Left lung (tissue), 10 donors: ENCODE results near the gene SLCO3A1. TPM values are rescaled to one million over a fixed set of nuclear protein-coding genes. Genes with fewer than 3 reads are reported as not detected.

Experiments
- ATAC-seq: fragments of 200-7000 bp; cut with Tn5 transposase; one replicate; pipeline ENCODE4 v1.9.1; 2020; ENCODE audit warnings: moderate library complexity
- DNase-seq, 4 donors: peaks; one replicate each; pipeline ENCODE4 v3.0.0-alpha.2; 2013 to 2020
- H3K27ac ChIP-seq, 2 donors: fragments of 200-600 bp; sonication (generic) in 1 of 2; one replicate each; pipeline versions ENCODE4 v1.5.0 to v1.8.0; 2020 to 2021
- H3K27me3 ChIP-seq, 2 donors: fragments of 200-600 bp; sonication (generic) in 1 of 2; one replicate each; pipeline versions ENCODE4 v1.5.0 to v1.8.0; 2020 to 2021
- H3K36me3 ChIP-seq, 2 donors: fragments of 200-600 bp; sonication (generic) in 1 of 2; one replicate each; pipeline versions ENCODE4 v1.5.0 to v1.8.0; 2020 to 2021
- H3K4me1 ChIP-seq, 2 donors: fragments of 200-600 bp; one replicate each; pipeline ENCODE4 v1.8.0; 2021
- H3K4me3 ChIP-seq, 2 donors: fragments of 200-600 bp; sonication (generic) in 1 of 2; one replicate each; pipeline versions ENCODE4 v1.5.0 to v1.8.0; 2020 to 2021; ENCODE audit warnings: mild to moderate bottlenecking in 1 of 2
- H3K9me3 ChIP-seq, 2 donors: fragments of 200-600 bp; sonication (generic) in 1 of 2; one replicate each; pipeline versions ENCODE4 v1.5.0 to v1.8.0; 2020 to 2021
- intact Hi-C, 2 donors: fragments of 100-400 bp; cut with DNase I; formaldehyde crosslinking; loops; one replicate each; pipeline versions ENCODE4 v1.11.2 to v1.14.2; 2022
- polyA plus RNA-seq, 6 donors: library from polyadenylated mRNA; unstranded; fragments of 120-200 nt; gene quantifications; one replicate each; pipeline ENCODE4 v1.2.1, GENCODE V29; 2013; ENCODE audit not compliant: insufficient read length in 6 of 6
- total RNA-seq, 2 donors: library from RNA; stranded (reverse); fragmentation: NEBNext Ultra II Directional; extraction: Animal tissue kit (Norgen Biotek cat#: 25700); gene quantifications; one replicate each; pipeline ENCODE4 v1.2.1, GENCODE V29; 2021
- TF ChIP-seq, protein P1 (sequence below), 2 donors: fragments of 200-600 bp; sonication (generic) in 1 of 2; IDR thresholded peaks; one replicate each; pipeline versions ENCODE4 v1.5.0 to v1.8.0; 2021; ENCODE audit warnings: antibody characterized with exemption in 2 of 2
- donor health status: DM: no; HTN: yes; CAD: no.
- donor health status: DM: no; HTN: no; CAD: no.

The SLCO3A1 gene
- total and polyA plus RNA-seq, 8 donors: 7.7 to 49.0 (median 11.9) TPM

DNA sequence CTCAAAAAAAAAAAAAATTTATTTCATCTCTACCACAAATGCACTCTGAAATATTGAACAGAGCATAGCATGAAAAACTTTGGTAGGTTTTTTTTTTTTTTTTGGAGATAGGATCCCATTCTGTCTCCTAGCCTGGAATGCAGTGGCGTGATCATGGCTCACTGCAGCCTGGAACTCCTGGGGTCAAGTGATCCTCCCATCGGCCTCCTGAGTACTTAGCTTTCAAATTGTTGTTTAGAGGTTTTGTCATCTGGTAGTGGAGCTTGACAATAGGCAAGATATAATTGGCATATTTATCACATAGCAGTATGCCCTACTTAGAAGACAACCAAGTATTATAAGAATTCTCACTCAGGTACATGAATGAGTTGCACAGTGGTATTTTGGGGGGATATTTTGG, 306.0 kb downstream of the SLCO3A1 start:
- Histone ChIP-seq H3K27ac (no peak overlapping the region), H3K4me3 (no peak overlapping the region), H3K36me3 (peaks cover 0 to 71% of the 10 kb centered on the region in 2 donors), H3K4me1 (no peaks in the 10 kb centered on the region), H3K9me3 (no peaks in the 10 kb centered on the region), H3K27me3 (no peaks in the 10 kb centered on the region)
- no peak for DNase-seq
- intact Hi-C loops: no loop called here
- ATAC-seq: no peak
- TF ChIP-seq, protein P1, sequence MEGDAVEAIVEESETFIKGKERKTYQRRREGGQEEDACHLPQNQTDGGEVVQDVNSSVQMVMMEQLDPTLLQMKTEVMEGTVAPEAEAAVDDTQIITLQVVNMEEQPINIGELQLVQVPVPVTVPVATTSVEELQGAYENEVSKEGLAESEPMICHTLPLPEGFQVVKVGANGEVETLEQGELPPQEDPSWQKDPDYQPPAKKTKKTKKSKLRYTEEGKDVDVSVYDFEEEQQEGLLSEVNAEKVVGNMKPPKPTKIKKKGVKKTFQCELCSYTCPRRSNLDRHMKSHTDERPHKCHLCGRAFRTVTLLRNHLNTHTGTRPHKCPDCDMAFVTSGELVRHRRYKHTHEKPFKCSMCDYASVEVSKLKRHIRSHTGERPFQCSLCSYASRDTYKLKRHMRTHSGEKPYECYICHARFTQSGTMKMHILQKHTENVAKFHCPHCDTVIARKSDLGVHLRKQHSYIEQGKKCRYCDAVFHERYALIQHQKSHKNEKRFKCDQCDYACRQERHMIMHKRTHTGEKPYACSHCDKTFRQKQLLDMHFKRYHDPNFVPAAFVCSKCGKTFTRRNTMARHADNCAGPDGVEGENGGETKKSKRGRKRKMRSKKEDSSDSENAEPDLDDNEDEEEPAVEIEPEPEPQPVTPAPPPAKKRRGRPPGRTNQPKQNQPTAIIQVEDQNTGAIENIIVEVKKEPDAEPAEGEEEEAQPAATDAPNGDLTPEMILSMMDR (IDR thresholded peaks at IDR 0.05): no peak

DNA sequence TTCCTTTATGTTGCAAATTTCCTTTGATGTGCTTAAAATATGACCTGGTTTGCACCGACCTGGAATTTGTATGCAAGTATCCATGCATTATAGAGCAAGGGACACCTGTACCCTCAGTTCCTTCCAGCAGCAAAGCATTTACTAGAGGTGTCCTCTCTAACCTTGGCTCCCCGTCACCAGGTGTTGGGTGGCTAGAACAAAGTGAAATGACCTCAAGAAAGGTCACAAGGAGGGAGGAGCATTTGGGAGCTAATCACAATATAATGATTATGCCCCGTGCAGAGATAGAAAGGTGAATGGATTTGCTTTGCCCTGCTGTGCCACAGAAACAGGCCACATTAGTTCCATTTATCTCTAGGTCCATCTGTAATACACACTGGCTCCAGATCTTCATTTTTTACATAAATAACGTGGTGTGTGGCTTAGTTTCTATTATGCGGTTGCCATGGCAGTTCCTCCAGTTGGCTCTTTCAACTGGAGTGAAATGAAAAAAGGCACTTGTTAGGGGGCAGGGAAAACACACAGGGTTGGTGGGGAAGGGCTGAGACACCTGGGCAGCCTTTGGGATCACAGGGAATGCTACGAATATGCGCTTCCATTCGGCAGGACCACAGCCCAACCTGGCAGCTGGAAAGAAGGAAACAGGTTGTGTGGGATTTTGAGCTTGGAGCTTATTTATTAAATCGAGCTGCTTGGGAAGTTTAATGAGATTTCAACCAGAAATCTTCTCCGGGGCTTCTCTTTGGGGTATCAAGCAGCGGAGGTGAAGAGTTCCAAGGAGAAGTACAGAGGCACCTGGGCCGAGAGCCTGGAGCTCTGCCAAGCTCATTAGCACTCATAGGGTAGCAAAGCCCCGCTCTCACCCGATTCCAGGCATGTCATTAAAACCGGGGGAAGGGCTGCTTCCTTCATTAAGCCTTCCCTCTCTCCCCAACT, 306.7 kb downstream of the SLCO3A1 start:
- no peak for DNase-seq

DNA sequence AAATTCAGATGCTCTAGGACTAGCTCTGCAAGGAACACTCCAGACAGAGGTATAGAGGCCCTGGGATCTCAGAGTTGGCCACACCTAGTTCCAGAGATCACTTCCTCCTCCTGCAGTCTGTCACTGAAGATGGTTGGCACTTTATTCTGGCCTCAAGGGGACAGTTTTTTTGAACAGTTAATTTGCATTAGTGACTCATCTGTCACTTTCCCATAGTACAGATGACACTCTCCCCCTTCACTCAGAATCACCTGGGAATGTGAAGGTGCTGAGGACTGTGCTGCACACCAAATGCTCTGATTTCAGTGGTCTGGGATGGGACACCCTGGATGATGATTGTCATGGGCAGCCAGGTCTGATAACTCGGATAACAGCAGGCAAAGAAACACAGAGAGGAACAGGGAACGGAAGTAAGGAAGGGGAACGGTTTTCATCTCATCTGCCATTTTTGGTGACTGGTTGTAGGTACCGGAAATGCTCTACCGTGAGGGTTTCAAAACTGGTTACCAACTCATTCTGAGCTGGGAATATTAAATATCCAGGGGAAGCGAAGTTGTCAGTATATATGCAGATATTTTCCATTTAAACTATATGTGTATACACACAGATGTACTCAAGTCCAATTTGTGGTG, 307.6 kb downstream of the SLCO3A1 start:
- H3K27me3 ChIP-seq: no peaks in the 10 kb centered on the region
- no peaks in the 10 kb centered on the region for H3K9me3 ChIP-seq
- TF ChIP-seq, protein P1 (IDR thresholded peaks at IDR 0.05): no peak
- no peak overlapping the region for H3K4me3 ChIP-seq
- DNase-seq (no peak), ATAC-seq (no peak)
- peaks cover 0 to 70% of the 10 kb centered on the region in 2 donors for H3K36me3 ChIP-seq
- intact Hi-C loops: no loop called here
- H3K4me1 ChIP-seq: no peaks in the 10 kb centered on the region
- H3K27ac ChIP-seq: no peak overlapping the region

More for the DNA sequence above, 306.7 kb downstream of the SLCO3A1 start:
- H3K4me3 ChIP-seq: no peak overlapping the region
- H3K9me3 ChIP-seq: no peaks in the 10 kb centered on the region
- TF ChIP-seq, protein P1 (IDR thresholded peaks at IDR 0.05): no peak
- ATAC-seq: no peak
- H3K27me3 ChIP-seq: no peaks in the 10 kb centered on the region
- H3K4me1 ChIP-seq: no peaks in the 10 kb centered on the region
- intact Hi-C loops: no loop called here
- H3K27ac ChIP-seq: no peak overlapping the region
- H3K36me3 ChIP-seq: peaks cover 0 to 71% of the 10 kb centered on the region in 2 donors

DNA sequence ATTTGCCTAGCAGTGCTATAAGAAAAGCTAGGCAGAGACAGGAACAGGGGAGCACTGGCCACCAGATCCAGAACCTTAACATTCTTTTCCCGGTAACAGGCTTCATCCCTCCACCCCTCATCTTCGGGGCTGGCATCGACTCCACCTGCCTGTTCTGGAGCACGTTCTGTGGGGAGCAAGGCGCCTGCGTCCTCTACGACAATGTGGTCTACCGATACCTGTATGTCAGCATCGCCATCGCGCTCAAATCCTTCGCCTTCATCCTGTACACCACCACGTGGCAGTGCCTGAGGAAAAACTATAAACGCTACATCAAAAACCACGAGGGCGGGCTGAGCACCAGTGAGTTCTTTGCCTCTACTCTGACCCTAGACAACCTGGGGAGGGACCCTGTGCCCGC, 309.1 kb downstream of the SLCO3A1 start:
- no peaks in the 10 kb centered on the region for H3K9me3 ChIP-seq
- DNase-seq (peak in 1 of 4 donors; percentile 53), ATAC-seq (no peak)
- TF ChIP-seq, protein P1 (IDR thresholded peaks at IDR 0.05): no peak
- H3K27ac ChIP-seq: no peak overlapping the region
- H3K4me3 ChIP-seq: no peak overlapping the region
- no peaks in the 10 kb centered on the region for H3K4me1 ChIP-seq
- H3K27me3 ChIP-seq: no peaks in the 10 kb centered on the region
- H3K36me3 ChIP-seq: peaks cover 0 to 65% of the 10 kb centered on the region in 2 donors
- intact Hi-C loops: no loop called here

DNA sequence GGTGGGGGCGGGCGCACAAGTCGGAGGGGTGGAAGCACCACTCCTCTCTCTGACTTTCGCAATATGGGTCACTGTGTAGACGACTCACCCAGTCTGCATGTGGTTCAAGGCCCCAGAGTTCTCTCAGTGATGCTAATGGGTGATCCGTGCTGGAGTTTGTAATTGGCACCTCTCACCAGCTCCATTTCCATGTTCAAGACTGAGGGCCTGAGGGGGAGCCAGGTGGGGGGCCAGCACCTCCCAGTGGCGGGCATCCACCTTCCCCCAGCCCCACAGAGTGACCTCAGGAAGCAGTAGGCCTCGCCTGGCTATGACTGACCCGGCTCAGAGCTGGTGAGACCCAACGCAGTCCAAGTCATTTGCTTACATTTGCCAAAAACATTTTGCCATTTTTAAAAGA, 310.1 kb downstream of the SLCO3A1 start:
- Histone ChIP-seq H3K9me3 (no peaks in the 10 kb centered on the region), H3K4me3 (no peak overlapping the region), H3K36me3 (peaks cover 0 to 58% of the 10 kb centered on the region in 2 donors), H3K4me1 (no peaks in the 10 kb centered on the region), H3K27me3 (no peaks in the 10 kb centered on the region), H3K27ac (no peak overlapping the region)
- DNase-seq: no peak
- intact Hi-C loops: no loop called here
- TF ChIP-seq, protein P1 (IDR thresholded peaks at IDR 0.05): no peak
- ATAC-seq: no peak
